Heart right ventricle (tissue), 16 donors: ENCODE measurements around the gene USP24. TPM values are rescaled to one million over a fixed set of nuclear protein-coding genes. Genes with fewer than 3 reads are reported as not detected.

ENCODE experiments used
- ATAC-seq, 8 donors: fragments of 200-7000 bp; cut with Tn5 transposase; one replicate each; pipeline ENCODE4 v1.9.1; 2020; ENCODE audit warnings: mild to moderate bottlenecking in 8 of 8, moderate library complexity in 8 of 8, moderate number of reproducible peaks in 1 of 8
- DNase-seq, 2 donors: peaks; one replicate each; pipeline ENCODE4 v3.0.0-alpha.2; 2020
- H3K27ac ChIP-seq, 10 donors: fragments of 200-600 bp; sonication (generic) in 2 of 10; one replicate each; pipeline versions ENCODE4 v1.5.0 to v1.8.0; 2020 to 2022; ENCODE audit warnings: mild to moderate bottlenecking in 3 of 10
- H3K27me3 ChIP-seq, 7 donors: fragments of 200-600 bp; one replicate each; pipeline ENCODE4 v1.8.0; 2021 to 2022; ENCODE audit warnings: mild to moderate bottlenecking in 2 of 7
- H3K36me3 ChIP-seq, 9 donors: fragments of 200-600 bp; sonication (generic) in 1 of 9; one replicate each; pipeline versions ENCODE4 v1.5.0 to v1.8.0; 2020 to 2022; ENCODE audit warnings: mild to moderate bottlenecking in 2 of 9
- H3K4me1 ChIP-seq, 9 donors: fragments of 200-600 bp; sonication (generic) in 1 of 9; one replicate each; pipeline versions ENCODE4 v1.5.0 to v1.8.0; 2020 to 2022; ENCODE audit warnings: mild to moderate bottlenecking in 4 of 9
- H3K4me3 ChIP-seq, 10 donors: fragments of 200-600 bp; sonication (generic) in 2 of 10; one replicate each; pipeline versions ENCODE4 v1.5.0 to v1.8.0; 2020 to 2022; ENCODE audit warnings: mild to moderate bottlenecking in 7 of 10, moderate library complexity in 2 of 10
- H3K9me3 ChIP-seq, 11 donors: fragments of 200-600 bp in 10 of 11; sonication (generic) in 2 of 11; one replicate each; pipeline versions ENCODE4 v1.5.0 to v1.8.0; 2013 to 2022; ENCODE audit warnings: mild to moderate bottlenecking in 2 of 11, control low read depth in 1 of 11, moderate library complexity in 1 of 11
- CTCF ChIP-seq, 9 donors: fragments of 200-600 bp; sonication (generic) in 2 of 9; IDR thresholded peaks; one replicate each; pipeline versions ENCODE4 v1.5.0 to v1.8.0; 2021 to 2022; ENCODE audit warnings: antibody characterized with exemption in 9 of 9, mild to moderate bottlenecking in 5 of 9, moderate library complexity in 1 of 9
- WGBS, 2 donors: extraction: QIAGEN DNeasy Blood & Tissue Kit; methylation state at CpG; one replicate each; pipeline ENCODE4 v1.1.7; 2013; ENCODE audit warnings: inconsistent platforms in 1 of 2; 5-methylcytosine and 5-hydroxymethylcytosine counted together
- intact Hi-C, 10 donors: fragments of 100-400 bp; cut with DNase I; formaldehyde crosslinking; loops; one replicate each; pipeline versions ENCODE4 v1.11.1 to v1.14.2; 2022
- polyA plus RNA-seq, 2 donors: library from polyadenylated mRNA; stranded (reverse); fragments of 200-250 nt; gene quantifications; one replicate each; pipeline ENCODE4 v1.2.3, GENCODE V29; 2013
- total RNA-seq, 10 donors: library from RNA; stranded (reverse); fragmentation: NEBNext Ultra II Directional in 3 of 10; extraction: Animal tissue kit (Norgen Biotek cat#: 25700) in 3 of 10; gene quantifications; one replicate each; pipeline versions ENCODE4 v1.2.1 to v1.2.4, GENCODE V29; 2021 to 2023
- donor health status: Arrhythmogenic right ventricular cardiomyopathy.
- donor health status: ischemic (EF 13 %, LVEDD 7.1; RV severe dilation, severe dysfunction).
- donor health status: healthy with polysubstance abuse.
- donor health status: DM: no; HTN: yes; CAD: no.
- donor health status: DM: no; HTN: no; CAD: no.
- donor health status: ischemic (EF 25% LVEDD 6.9; RV normal size, moderate dysfunction).
- donor health status: ischemic (EF 25% LVEDD 5.7; RV mildly dilated, moderate dysfunction).
- donor health status: healthy.
- donor health status: DM: yes; HTN: yes; CAD: no.
- donor health status: Ischemic cardiomyopathy.
- donor health status: ischemic (EF 35%, LVEDD 5.7; RV mildly dilated, moderate dysfunction).
- donor health status: nonischemic (EF 11% LVEDD 7.7; RV severe dilation, severe dysfunction).
- donor health status: DM: yes; HTN: yes; CAD: no.
- donor health status: PGD.
- donor health status: ischemic (EF 29% LVEDD 5.4; RV normal size, mild dysfunction).
- donor health status: nonischemic (EF 23%, LVEDD 6.1; RV moderate dilation, normal function).

USP24 gene
- total and polyA plus RNA-seq, 12 donors, result 7.1 to 49.7 (median 41.3) TPM

- intact Hi-C loops, result no loop called here
- Histone ChIP-seq H3K4me1 (peaks cover 0 to 13% (median 7%) of the 10 kb centered on the region in 9 donors), H3K27ac (no peak overlapping the region), H3K36me3 (no peaks in the 10 kb centered on the region), H3K9me3 (no peaks in the 10 kb centered on the region), H3K27me3 (no peaks in the 10 kb centered on the region), H3K4me3 (no peak overlapping the region)
- DNase-seq (no peak), ATAC-seq (no peak)
- 83 to 85% methylated on average over 4 of the region's 4 CpGs for WGBS, 2 donors
- TF ChIP-seq CTCF (IDR thresholded peaks at IDR 0.05), result no peak
These were observed 30.6 kb upstream of the USP24 start for GRCh38 chr1:55245781-55246180.

- DNase-seq, result no peak
- peak in 6 of 8 donors; percentile 30 to 51 (median 38) for ATAC-seq
- WGBS, 2 donors, result 43 to 56% methylated on average over 6 of the region's 6 CpGs
- H3K36me3 ChIP-seq, result no peaks in the 10 kb centered on the region
- H3K9me3 ChIP-seq, result no peaks in the 10 kb centered on the region
- peaks cover 0 to 13% (median 0%) of the 10 kb centered on the region in 9 donors for H3K4me1 ChIP-seq
- no peak overlapping the region for H3K4me3 ChIP-seq
- intact Hi-C loops, result no loop called here
- H3K27ac ChIP-seq, result peak overlapping the region in 2 of 10 donors; percentile 30 to 63
- H3K27me3 ChIP-seq, result no peaks in the 10 kb centered on the region
- no peak for TF ChIP-seq CTCF (IDR thresholded peaks at IDR 0.05)
These were observed 29.4 kb upstream of the USP24 start for GRCh38 chr1:55244476-55245099.

- no peak for DNase-seq
- no peaks in the 10 kb centered on the region for H3K9me3 ChIP-seq
- no peak for TF ChIP-seq CTCF (IDR thresholded peaks at IDR 0.05)
- H3K4me1 ChIP-seq, result peaks cover 0 to 13% (median 0%) of the 10 kb centered on the region in 9 donors
- intact Hi-C loops, result no loop called here
- no peak overlapping the region for H3K4me3 ChIP-seq
- no peak for ATAC-seq
- H3K27ac ChIP-seq, result no peak overlapping the region
- no peaks in the 10 kb centered on the region for H3K27me3 ChIP-seq
- 84 to 87% methylated on average over 2 of the region's 2 CpGs for WGBS, 2 donors
- no peaks in the 10 kb centered on the region for H3K36me3 ChIP-seq
These were observed 28.5 kb upstream of the USP24 start for GRCh38 chr1:55243655-55244054.

GRCh38 chr1:55239548-55239947, 24.4 kb upstream of the USP24 start:
- TF ChIP-seq CTCF (IDR thresholded peaks at IDR 0.05), result no peak
- H3K36me3 ChIP-seq, result no peaks in the 10 kb centered on the region
- H3K4me3 ChIP-seq, result no peak overlapping the region
- intact Hi-C loops, result no loop called here
- no peaks in the 10 kb centered on the region for H3K9me3 ChIP-seq
- DNase-seq, result no peak
- no peaks in the 10 kb centered on the region for H3K27me3 ChIP-seq
- H3K4me1 ChIP-seq, result peaks cover 0 to 7% (median 0%) of the 10 kb centered on the region in 9 donors
- no peak for ATAC-seq
- no peak overlapping the region for H3K27ac ChIP-seq
- 90 to 92% methylated on average over 2 of the region's 2 CpGs for WGBS, 2 donors
